NK-92 treated with Interleukin-12 subunit alpha and Interleukin-12 subunit beta, amount 100 ng/mL, for 24 hours (cell line): ENCODE measurements around the gene MAGI2.

Source experiments
- DNase-seq: peaks from one replicate; lab custom pipeline; 2025; lab: John Stamatoyannopoulos, UW

MAGI2 gene

GRCh38 chr7:79376299-79377025, 77.0 kb downstream of the MAGI2 start:
- DNase-seq = no peak

- no peak for DNase-seq
Observed at GRCh38 chr7:79361214-79361613, 92.3 kb downstream of the MAGI2 start.

GRCh38 chr7:79359827-79360226, 93.6 kb downstream of the MAGI2 start:
- DNase-seq = no peak

GRCh38 chr7:79357101-79357500, 96.4 kb downstream of the MAGI2 start:
- DNase-seq = no peak

- no peak for DNase-seq
Observed at GRCh38 chr7:79353720-79354468, 99.6 kb downstream of the MAGI2 start.

GRCh38 chr7:79352323-79352722, 101.1 kb downstream of the MAGI2 start:
- no peak for DNase-seq

GRCh38 chr7:79347351-79347750, 106.1 kb downstream of the MAGI2 start:
- DNase-seq = no peak

GRCh38 chr7:79341902-79342301, 111.6 kb downstream of the MAGI2 start:
- DNase-seq = no peak

GRCh38 chr7:79340212-79340611, 113.3 kb downstream of the MAGI2 start:
- DNase-seq = no peak

GRCh38 chr7:79339208-79339925, 114.1 kb downstream of the MAGI2 start:
- DNase-seq = no peak

- DNase-seq = no peak
Observed at GRCh38 chr7:79337717-79338116, 115.8 kb downstream of the MAGI2 start.

- DNase-seq = no peak
Observed at GRCh38 chr7:79334841-79335240, 118.6 kb downstream of the MAGI2 start.

GRCh38 chr7:79334334-79334733, 119.1 kb downstream of the MAGI2 start:
- DNase-seq = no peak

GRCh38 chr7:79332091-79332490, 121.4 kb downstream of the MAGI2 start:
- DNase-seq = no peak

- no peak for DNase-seq
Observed at GRCh38 chr7:79329464-79329863, 124.0 kb downstream of the MAGI2 start.

- no peak for DNase-seq
Observed at GRCh38 chr7:79320741-79321473, 132.6 kb downstream of the MAGI2 start.

GRCh38 chr7:79319369-79319768, 134.1 kb downstream of the MAGI2 start:
- DNase-seq = no peak

- DNase-seq = no peak
Observed at GRCh38 chr7:79317728-79318127, 135.7 kb downstream of the MAGI2 start.

- DNase-seq = no peak
Observed at GRCh38 chr7:79312022-79312421, 141.4 kb downstream of the MAGI2 start.

GRCh38 chr7:79308192-79308591, 145.3 kb downstream of the MAGI2 start:
- no peak for DNase-seq

GRCh38 chr7:79307376-79307775, 146.1 kb downstream of the MAGI2 start:
- DNase-seq = no peak

GRCh38 chr7:79304711-79305110, 148.8 kb downstream of the MAGI2 start:
- DNase-seq = no peak
